Sigmoid colon (tissue), 7 donors: Measurements from ENCODE around the gene SRR. TPM values are rescaled to one million over a fixed set of nuclear protein-coding genes. Genes with fewer than 3 reads are reported as not detected.
"Not testable (repeated sequence)": the region's sequence is repeated elsewhere in the genome, so short reads cannot be mapped to it uniquely, and the experiment has no call there.

Experiments
- DNase-seq: peaks from one replicate; pipeline ENCODE4 v3.0.0-alpha.2; 2019
- H3K27ac ChIP-seq, 4 donors: fragments of 200-600 bp; sonication (generic); one replicate each; pipeline ENCODE4 v1.5.1; 2016 to 2019; ENCODE audit warnings: mild to moderate bottlenecking in 1 of 4
- H3K27me3 ChIP-seq, 3 donors: fragments of 200-600 bp; sonication (generic); one replicate each; pipeline ENCODE4 v1.5.1; 2019; ENCODE audit warnings: mild to moderate bottlenecking in 1 of 3
- H3K36me3 ChIP-seq, 4 donors: fragments of 200-600 bp; sonication (generic); one replicate each; pipeline ENCODE4 v1.5.1; 2016 to 2019
- H3K4me1 ChIP-seq, 4 donors: fragments of 200-600 bp; sonication (generic); one replicate each; pipeline ENCODE4 v1.5.1; 2017 to 2019
- H3K4me3 ChIP-seq, 4 donors: fragments of 200-600 bp; sonication (generic); one replicate each; pipeline ENCODE4 v1.5.1; 2017 to 2019; ENCODE audit warnings: mild to moderate bottlenecking in 2 of 4, moderate library complexity in 1 of 4
- H3K9me3 ChIP-seq, 4 donors: fragments of 200-600 bp in 3 of 4; sonication (generic) in 3 of 4; one replicate each; pipeline versions ENCODE4 v1.5.1 to v1.6.1; 2013 to 2019
- CTCF ChIP-seq, 4 experiments: fragments of 450-650 bp in 3 of 4; fragments of 200-600 bp in 1 of 4; IDR thresholded peaks; one replicate each; pipeline ENCODE4 v1.5.1; 2016 to 2019; ENCODE audit warnings: antibody characterized with exemption in 4 of 4, mild to moderate bottlenecking in 3 of 4, moderate library complexity in 2 of 4
- EP300 ChIP-seq, 4 donors: sonication (generic); formaldehyde crosslinking; IDR thresholded peaks; one replicate each; pipeline ENCODE4 v1.6.1; 2017; ENCODE audit warnings: antibody characterized with exemption in 4 of 4
- POLR2A ChIP-seq, 2 donors: fragments of 450-650 bp; IDR thresholded peaks; one replicate each; pipeline ENCODE4 v1.6.1; 2016; ENCODE audit warnings: antibody characterized with exemption in 2 of 2, mild to moderate bottlenecking in 2 of 2, moderate library complexity in 2 of 2
- POLR2AphosphoS5 ChIP-seq, 4 donors: sonication (generic); formaldehyde crosslinking; IDR thresholded peaks; one replicate each; pipeline ENCODE4 v1.6.1; 2017; ENCODE audit warnings: antibody characterized with exemption in 4 of 4
- WGBS, 2 donors: extraction: QIAGEN DNeasy Blood & Tissue Kit; methylation state at CpG; one replicate each; pipeline ENCODE4 v1.1.7; 2013; 5-methylcytosine and 5-hydroxymethylcytosine counted together
- intact Hi-C: fragments of 100-400 bp; cut with DNase I; formaldehyde crosslinking; loops from one replicate; pipeline ENCODE4 v1.15.1; 2023
- polyA plus RNA-seq, 3 donors: library from polyadenylated mRNA; stranded (reverse); fragments of 200-250 nt; gene quantifications; one replicate each; pipeline ENCODE4 v1.2.3, GENCODE V29; 2013
- total RNA-seq, 4 donors: library from RNA; depleted of rRNA; stranded (reverse); fragments of >200 nt; gene quantifications; one replicate each; pipeline ENCODE4 v1.1.0, GENCODE V29; 2016
- donor health status: healthy with polysubstance abuse.
- donor health status: Bipolar disorder and iron deficiency.
- donor health status: healthy.

SRR gene
- total and polyA plus RNA-seq, 7 donors: 2.4 to 27.8 (median 10.0) TPM

GRCh38 chr17:2312736-2313135 is 9.0 kb downstream of the SRR start:
- intact Hi-C loops: no loop called here
- WGBS, 2 donors: 95 to 97% methylated on average over 5 of the region's 5 CpGs
- Histone ChIP-seq H3K9me3 (no peaks in the 10 kb centered on the region), H3K4me1 (no peaks in the 10 kb centered on the region), H3K4me3 (no peak overlapping the region), H3K27me3 (no peaks in the 10 kb centered on the region), H3K36me3 (peaks cover 0 to under 1% (median 0%) of the 10 kb centered on the region in 4 donors), H3K27ac (no peak overlapping the region)
- DNase-seq: no peak
- TF ChIP-seq EP300 (IDR thresholded peaks at IDR 0.05) (no peak), CTCF (IDR thresholded peaks at IDR 0.05) (no peak), POLR2AphosphoS5 (IDR thresholded peaks at IDR 0.05) (no peak), POLR2A (IDR thresholded peaks at IDR 0.05) (no peak)

GRCh38 chr17:2316916-2317205 is 13.1 kb downstream of the SRR start:
- H3K27me3 ChIP-seq, DNase-seq, H3K4me3 ChIP-seq, H3K27ac ChIP-seq, H3K4me1 ChIP-seq, H3K9me3 ChIP-seq, intact Hi-C loops: not testable (repeated sequence)
- WGBS, 2 donors: 86 to 94% methylated on average over 7 of the region's 7 CpGs
- peaks cover 0 to 25% (median 3%) of the 10 kb centered on the region in 4 donors for H3K36me3 ChIP-seq

GRCh38 chr17:2317796-2318195 is 14.0 kb downstream of the SRR start:
- no peak for TF ChIP-seq POLR2AphosphoS5 (IDR thresholded peaks at IDR 0.05)
- TF ChIP-seq CTCF (IDR thresholded peaks at IDR 0.05): no peak
- TF ChIP-seq EP300 (IDR thresholded peaks at IDR 0.05): no peak
- no peak for TF ChIP-seq POLR2A (IDR thresholded peaks at IDR 0.05)
- Histone ChIP-seq H3K4me3 (no peak overlapping the region), H3K27ac (no peak overlapping the region), H3K9me3 (no peaks in the 10 kb centered on the region), H3K4me1 (no peaks in the 10 kb centered on the region), H3K27me3 (no peaks in the 10 kb centered on the region), H3K36me3 (peaks cover 1 to 34% (median 5%) of the 10 kb centered on the region in 4 donors)
- DNase-seq: no peak
- 91 to 98% methylated on average over 3 of the region's 3 CpGs for WGBS, 2 donors
- intact Hi-C loops: no loop called here

- Histone ChIP-seq H3K36me3 (peaks cover 11 to 47% (median 18%) of the 10 kb centered on the region in 4 donors), H3K27ac (no peak overlapping the region), H3K27me3 (no peaks in the 10 kb centered on the region), H3K4me1 (no peaks in the 10 kb centered on the region), H3K9me3 (no peaks in the 10 kb centered on the region), H3K4me3 (no peak overlapping the region)
- TF ChIP-seq POLR2A (IDR thresholded peaks at IDR 0.05): no peak
- TF ChIP-seq CTCF (IDR thresholded peaks at IDR 0.05): no peak
- intact Hi-C loops: no loop called here
- no peak for DNase-seq
Measured at GRCh38 chr17:2319051-2319450, 15.3 kb downstream of the SRR start.

GRCh38 chr17:2321399-2321798 is 17.6 kb downstream of the SRR start:
- peaks cover 18 to 70% (median 37%) of the 10 kb centered on the region in 4 donors for H3K36me3 ChIP-seq
- no peak overlapping the region for H3K27ac ChIP-seq
- H3K4me1 ChIP-seq: no peaks in the 10 kb centered on the region
- 44 to 63% methylated on average over 1 of the region's 1 CpG for WGBS, 2 donors
- TF ChIP-seq CTCF (IDR thresholded peaks at IDR 0.05) (no peak), POLR2AphosphoS5 (IDR thresholded peaks at IDR 0.05) (no peak), EP300 (IDR thresholded peaks at IDR 0.05) (no peak), POLR2A (IDR thresholded peaks at IDR 0.05) (no peak)
- no peaks in the 10 kb centered on the region for H3K27me3 ChIP-seq
- intact Hi-C loops: no loop called here
- no peaks in the 10 kb centered on the region for H3K9me3 ChIP-seq
- no peak overlapping the region for H3K4me3 ChIP-seq
- no peak for DNase-seq
